NB4 (cell line): Measurements from ENCODE around the gene ITGA11.

Experiments used
- POLR2A ChIP-seq: IDR thresholded peaks from 2 replicates; pipeline ENCODE4 v1.6.1; 2011; ENCODE audit warnings: mild to moderate bottlenecking; ENCODE audit not compliant: insufficient read length; ENCODE audit errors: extremely low read depth
- TF ChIP-seq, protein P1 (sequence below): IDR thresholded peaks from one replicate; pipeline ENCODE4 v1.5.1; 2012; ENCODE audit warnings: low read depth, low read length
- TF ChIP-seq, protein P2 (sequence below): IDR thresholded peaks from 2 replicates; pipeline ENCODE4 v1.6.1; 2011; ENCODE audit warnings: low read depth, low read length

DNA sequence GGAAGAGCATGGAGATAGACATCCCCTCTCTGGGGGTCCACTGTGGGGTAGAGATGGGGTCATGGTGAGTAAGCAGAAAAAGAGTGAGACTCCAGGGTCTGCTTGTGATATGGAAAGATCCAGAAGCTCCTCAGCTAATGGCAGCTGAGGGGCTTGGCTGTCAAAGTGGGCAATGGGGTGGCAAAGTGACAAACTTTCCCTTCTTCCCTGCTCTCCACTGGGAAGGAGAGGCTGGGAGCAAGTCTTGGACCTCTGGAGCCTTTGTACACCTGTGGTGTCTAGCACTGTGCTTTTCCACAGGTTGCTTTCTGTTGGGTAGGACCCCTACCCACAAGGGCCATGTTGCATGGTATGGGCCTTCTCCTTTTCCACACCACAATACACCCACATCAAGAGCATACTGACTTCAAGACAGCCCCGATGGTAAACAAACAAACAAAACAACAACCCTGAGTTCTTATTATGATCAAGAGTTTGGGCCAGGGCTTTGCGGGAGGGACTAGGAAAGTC lies 3.5 kb downstream of the ITGA11 start:
- no peak for TF ChIP-seq POLR2A
- TF ChIP-seq, protein P1, sequence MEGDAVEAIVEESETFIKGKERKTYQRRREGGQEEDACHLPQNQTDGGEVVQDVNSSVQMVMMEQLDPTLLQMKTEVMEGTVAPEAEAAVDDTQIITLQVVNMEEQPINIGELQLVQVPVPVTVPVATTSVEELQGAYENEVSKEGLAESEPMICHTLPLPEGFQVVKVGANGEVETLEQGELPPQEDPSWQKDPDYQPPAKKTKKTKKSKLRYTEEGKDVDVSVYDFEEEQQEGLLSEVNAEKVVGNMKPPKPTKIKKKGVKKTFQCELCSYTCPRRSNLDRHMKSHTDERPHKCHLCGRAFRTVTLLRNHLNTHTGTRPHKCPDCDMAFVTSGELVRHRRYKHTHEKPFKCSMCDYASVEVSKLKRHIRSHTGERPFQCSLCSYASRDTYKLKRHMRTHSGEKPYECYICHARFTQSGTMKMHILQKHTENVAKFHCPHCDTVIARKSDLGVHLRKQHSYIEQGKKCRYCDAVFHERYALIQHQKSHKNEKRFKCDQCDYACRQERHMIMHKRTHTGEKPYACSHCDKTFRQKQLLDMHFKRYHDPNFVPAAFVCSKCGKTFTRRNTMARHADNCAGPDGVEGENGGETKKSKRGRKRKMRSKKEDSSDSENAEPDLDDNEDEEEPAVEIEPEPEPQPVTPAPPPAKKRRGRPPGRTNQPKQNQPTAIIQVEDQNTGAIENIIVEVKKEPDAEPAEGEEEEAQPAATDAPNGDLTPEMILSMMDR = no peak
- TF ChIP-seq, protein P2, sequence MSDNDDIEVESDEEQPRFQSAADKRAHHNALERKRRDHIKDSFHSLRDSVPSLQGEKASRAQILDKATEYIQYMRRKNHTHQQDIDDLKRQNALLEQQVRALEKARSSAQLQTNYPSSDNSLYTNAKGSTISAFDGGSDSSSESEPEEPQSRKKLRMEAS = no peak
